ENCODE results near the gene EN2.

Gene EN2

GRCh38 chr7:155486783-155487508 is 29.0 kb downstream of the EN2 start:
- no peak for DNase-seq (ENCODE audit: low read depth in 2 of 2)

GRCh38 chr7:155487509-155488482 is 29.9 kb downstream of the EN2 start:
- no peak for DNase-seq (ENCODE audit: low read depth in 2 of 2)

- DNase-seq (ENCODE audit: low read depth in 2 of 2), result no peak
Observed at GRCh38 chr7:155488483-155489127, 30.7 kb downstream of the EN2 start.

- no peak for DNase-seq (ENCODE audit: low read depth in 2 of 2)
Observed at GRCh38 chr7:155489158-155489840, 31.4 kb downstream of the EN2 start.

GRCh38 chr7:155489862-155490696 is 32.1 kb downstream of the EN2 start:
- DNase-seq (ENCODE audit: low read depth in 2 of 2), result no peak

- DNase-seq (ENCODE audit: low read depth in 2 of 2), result no peak
Observed at GRCh38 chr7:155490697-155491628, 33.0 kb downstream of the EN2 start.

GRCh38 chr7:155491812-155492211 is 33.9 kb downstream of the EN2 start:
- no peak for DNase-seq (ENCODE audit: low read depth in 2 of 2)

- no peak for DNase-seq (ENCODE audit: low read depth in 2 of 2)
Observed at GRCh38 chr7:155493744-155494538, 36.0 kb downstream of the EN2 start.

- DNase-seq (ENCODE audit: low read depth in 2 of 2), result no peak
Observed at GRCh38 chr7:155494551-155494950, 36.6 kb downstream of the EN2 start.

GRCh38 chr7:155495440-155496248 is 37.7 kb downstream of the EN2 start:
- no peak for DNase-seq (ENCODE audit: low read depth in 2 of 2)

GRCh38 chr7:155496267-155497005 is 38.5 kb downstream of the EN2 start:
- no peak for DNase-seq (ENCODE audit: low read depth in 2 of 2)

GRCh38 chr7:155497149-155497901 is 39.4 kb downstream of the EN2 start:
- no peak for DNase-seq (ENCODE audit: low read depth in 2 of 2)

- DNase-seq (ENCODE audit: low read depth in 2 of 2), result no peak
Observed at GRCh38 chr7:155505422-155505793, 47.5 kb downstream of the EN2 start.

- DNase-seq (ENCODE audit: low read depth in 2 of 2), result no peak
Observed at GRCh38 chr7:155506854-155507337, 49.0 kb downstream of the EN2 start.

GRCh38 chr7:155507576-155507975 is 49.6 kb downstream of the EN2 start:
- no peak for DNase-seq (ENCODE audit: low read depth in 2 of 2)
